Activated naive CD4-positive, alpha-beta T cell treated with anti-CD3 and anti-CD28 coated beads for 36 hours (primary cell): ENCODE results near the gene AMPD3. TPM values are rescaled to one million over a fixed set of nuclear protein-coding genes. Genes with fewer than 3 reads are reported as not detected.

Experiments used
- CTCF ChIA-PET: fragments of 350-600 bp; sonication (Branson Sonifier 250); formaldehyde crosslinking; loops from one replicate; lab custom pipeline; 2021; ENCODE audit warnings: antibody characterized with exemption; lab: Charles Lee
- DNase-seq: peaks from one replicate; pipeline ENCODE4 v3.0.0-alpha.2; 2020
- H3K27ac Mint-ChIP-seq: one replicate; pipeline ENCODE4 v1.8.0; 2021; ENCODE audit warnings: mild to moderate bottlenecking, mixed read lengths
- H3K27me3 Mint-ChIP-seq: one replicate; pipeline ENCODE4 v1.8.0; 2021; ENCODE audit warnings: low read depth, mixed read lengths
- H3K36me3 Mint-ChIP-seq: one replicate; pipeline ENCODE4 v1.8.0; 2021; ENCODE audit warnings: low read depth, mixed read lengths
- H3K4me1 Mint-ChIP-seq: one replicate; pipeline ENCODE4 v1.8.0; 2021; ENCODE audit warnings: low read depth, mixed read lengths
- H3K4me3 Mint-ChIP-seq: one replicate; pipeline ENCODE4 v1.8.0; 2021; ENCODE audit warnings: mild to moderate bottlenecking, moderate library complexity, mixed read lengths
- H3K9me3 Mint-ChIP-seq: one replicate; pipeline ENCODE4 v1.8.0; 2021; ENCODE audit warnings: mixed read lengths
- intact Hi-C: fragments of 100-400 bp; cut with micrococcal nuclease; formaldehyde crosslinking; loops from one replicate; pipeline ENCODE4 v1.15.1; 2023
- total RNA-seq, 2 experiments: library from RNA; stranded (reverse); gene quantifications; one replicate each; pipeline ENCODE4 v1.2.3, GENCODE V29; 2021

AMPD3 gene
- total RNA-seq, 2 experiments from 2014 or later = 11.5 to 13.0 TPM

DNA sequence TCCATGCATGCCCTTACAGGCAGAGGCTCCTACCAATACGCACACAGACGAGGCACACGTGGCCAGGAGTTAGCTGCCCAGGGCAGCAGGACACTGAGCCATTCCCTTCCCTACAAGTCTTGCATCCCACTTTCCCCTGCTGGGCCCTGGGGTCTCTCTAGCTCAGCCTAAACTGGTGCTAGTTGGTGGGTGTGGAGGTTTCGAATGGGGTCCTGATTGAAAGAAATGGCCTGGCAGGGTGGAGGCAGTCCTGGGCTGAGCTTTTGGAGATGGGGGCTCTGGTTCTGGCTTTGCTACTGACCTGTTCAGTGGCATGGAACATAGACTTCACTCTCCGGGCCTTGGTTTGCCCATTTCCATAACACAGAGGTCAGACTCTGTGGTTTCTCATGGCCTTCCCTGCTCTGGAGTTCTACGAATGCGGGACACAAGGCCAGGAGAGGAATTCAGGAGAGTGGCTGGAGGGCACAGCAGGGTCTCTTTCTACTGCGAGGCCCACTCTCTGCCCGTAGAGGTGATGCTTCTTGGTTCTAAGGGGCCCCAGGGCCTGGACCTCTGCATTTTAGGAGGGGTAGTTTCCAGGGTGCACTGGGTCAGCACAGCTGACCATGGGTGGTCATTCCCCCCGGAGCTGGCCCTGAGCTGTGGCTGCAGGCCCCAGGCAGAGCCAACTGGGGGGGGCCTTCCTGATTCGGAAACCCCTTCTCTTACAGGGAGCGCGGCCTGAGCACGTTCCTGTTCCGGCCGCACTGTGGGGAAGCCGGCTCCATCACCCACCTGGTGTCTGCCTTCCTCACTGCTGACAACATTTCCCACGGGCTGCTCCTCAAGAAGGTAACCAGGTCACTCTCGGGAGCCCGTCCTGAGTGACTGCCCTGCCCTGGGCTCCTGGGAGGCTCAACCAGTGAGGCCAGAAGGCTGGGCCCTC lies 46.0 kb downstream of the AMPD3 start:
- intact Hi-C loops = no loop called here
- CTCF ChIA-PET = no interaction called here
- Mint-ChIP-seq H3K9me3 (no peaks in the 10 kb centered on the region), H3K27ac (no peak overlapping the region), H3K36me3 (peaks cover 10% of the 10 kb centered on the region), H3K4me1 (no peaks in the 10 kb centered on the region), H3K27me3 (no peaks in the 10 kb centered on the region), H3K4me3 (no peak overlapping the region)
- DNase-seq = no peak

DNA sequence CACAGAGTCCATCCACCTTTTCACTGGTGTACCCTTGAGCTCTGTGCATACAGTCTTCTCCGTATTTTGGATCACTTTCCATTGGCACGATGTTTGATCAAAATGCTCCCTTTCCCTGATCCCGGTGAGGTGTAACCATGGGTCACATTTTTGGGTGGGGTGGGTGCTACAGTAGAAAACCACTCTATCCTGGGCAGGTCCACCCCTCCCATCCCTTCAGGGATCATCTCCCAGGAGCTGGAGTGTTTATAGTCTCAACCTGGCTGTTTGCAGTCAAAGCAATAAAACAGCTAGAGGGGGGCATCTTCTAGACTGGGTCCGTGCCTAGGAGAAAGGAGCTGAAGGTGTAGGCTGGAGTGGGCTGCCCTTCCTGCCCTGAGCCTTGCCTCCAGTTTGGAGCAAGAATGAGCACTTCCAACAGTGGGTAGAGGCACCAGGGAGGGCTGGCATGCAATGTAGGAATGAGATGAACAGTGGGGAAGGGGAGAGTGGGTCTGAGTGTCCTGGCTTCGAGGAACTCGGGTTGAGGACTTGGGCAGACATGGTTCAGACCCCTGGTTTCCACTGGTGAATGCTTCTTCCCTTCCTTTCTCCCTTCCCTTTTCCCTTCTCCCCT lies 47.1 kb downstream of the AMPD3 start:
- DNase-seq = no peak
- intact Hi-C loops = no loop called here
- CTCF ChIA-PET = no interaction called here
- H3K4me1 Mint-ChIP-seq = no peaks in the 10 kb centered on the region
- no peak overlapping the region for H3K4me3 Mint-ChIP-seq
- peaks cover 7% of the 10 kb centered on the region for H3K36me3 Mint-ChIP-seq
- H3K27me3 Mint-ChIP-seq = no peaks in the 10 kb centered on the region
- no peaks in the 10 kb centered on the region for H3K9me3 Mint-ChIP-seq
- H3K27ac Mint-ChIP-seq = no peak overlapping the region

DNA sequence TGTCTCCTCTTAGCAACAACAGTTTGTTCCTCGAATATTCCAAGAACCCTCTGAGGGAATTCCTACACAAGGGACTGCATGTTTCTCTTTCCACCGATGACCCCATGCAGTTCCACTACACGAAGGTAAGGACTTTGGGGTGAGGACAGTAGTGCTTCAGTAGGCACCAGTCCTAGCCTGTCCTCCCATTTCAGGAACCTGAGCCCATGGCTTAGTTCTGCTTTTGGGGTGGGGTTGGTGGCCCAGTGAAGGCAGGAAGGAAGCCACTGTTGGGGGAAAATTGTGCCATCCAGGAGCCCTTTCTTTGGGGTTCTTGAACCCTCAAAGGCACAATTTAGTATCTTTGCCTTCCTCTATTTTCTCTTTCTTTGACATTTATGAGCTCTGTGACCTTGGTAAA lies 47.7 kb downstream of the AMPD3 start:
- H3K4me1 Mint-ChIP-seq = no peaks in the 10 kb centered on the region
- H3K36me3 Mint-ChIP-seq = peaks cover 7% of the 10 kb centered on the region
- CTCF ChIA-PET = no interaction called here
- H3K9me3 Mint-ChIP-seq = no peaks in the 10 kb centered on the region
- H3K4me3 Mint-ChIP-seq = no peak overlapping the region
- intact Hi-C loops = no loop called here
- H3K27me3 Mint-ChIP-seq = no peaks in the 10 kb centered on the region
- H3K27ac Mint-ChIP-seq = no peak overlapping the region
- no peak for DNase-seq

DNA sequence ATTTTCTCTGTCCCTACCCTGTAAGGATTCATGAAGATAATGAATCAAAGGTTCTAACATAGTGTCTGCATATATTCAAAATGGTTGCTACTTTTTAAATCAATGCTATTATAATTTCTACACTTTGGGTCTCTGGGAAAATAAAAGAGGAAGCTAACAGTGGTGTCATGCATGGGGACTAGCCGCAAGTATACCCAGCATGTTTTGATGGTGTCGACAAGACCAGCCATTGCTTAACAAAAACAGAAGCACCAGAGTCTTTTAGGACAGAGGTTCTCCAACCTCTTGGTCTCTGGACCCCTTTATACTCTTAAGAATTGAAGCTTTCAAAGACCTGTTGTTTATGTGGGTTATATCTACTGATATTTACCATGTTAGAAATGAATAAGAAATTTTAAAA lies 48.2 kb downstream of the AMPD3 start:
- no peak overlapping the region for H3K4me3 Mint-ChIP-seq
- H3K9me3 Mint-ChIP-seq = no peaks in the 10 kb centered on the region
- H3K4me1 Mint-ChIP-seq = no peaks in the 10 kb centered on the region
- CTCF ChIA-PET = no interaction called here
- peaks cover 7% of the 10 kb centered on the region for H3K36me3 Mint-ChIP-seq
- DNase-seq = no peak
- no peaks in the 10 kb centered on the region for H3K27me3 Mint-ChIP-seq
- intact Hi-C loops = no loop called here
- H3K27ac Mint-ChIP-seq = no peak overlapping the region

DNA sequence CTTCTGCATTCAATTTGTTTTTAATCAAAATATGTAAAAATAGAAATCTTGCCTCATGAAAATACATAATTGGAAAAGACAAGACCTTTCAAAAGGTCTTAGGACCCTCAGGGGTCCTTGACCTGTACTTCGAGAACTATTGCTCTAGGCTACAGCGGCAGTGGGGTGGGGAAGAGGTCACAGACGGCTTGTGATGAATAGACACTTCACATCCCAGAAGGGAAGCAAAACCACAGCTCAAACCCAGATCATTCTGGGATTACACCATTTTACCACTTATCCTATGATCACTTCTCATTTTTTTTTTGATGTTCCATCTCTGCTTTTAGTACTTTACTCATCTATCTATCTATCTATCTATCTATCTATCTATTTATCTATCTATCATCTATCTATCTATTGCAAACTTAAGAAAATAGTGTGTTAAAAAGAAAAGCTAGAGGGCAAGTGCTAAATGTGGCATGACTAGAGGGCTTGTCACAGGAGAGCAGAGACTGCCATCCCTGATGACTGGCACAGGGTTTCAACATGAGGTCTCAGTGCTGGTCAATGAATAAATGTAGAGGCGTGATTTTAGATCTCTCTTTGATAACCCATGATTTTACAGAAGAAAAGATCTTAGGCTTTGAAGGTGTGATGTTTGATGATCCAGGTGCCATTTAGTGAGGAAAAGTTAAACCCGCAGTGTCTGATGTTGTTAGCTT lies 48.9 kb downstream of the AMPD3 start:
- no peak overlapping the region for H3K27ac Mint-ChIP-seq
- intact Hi-C loops = no loop called here
- no peaks in the 10 kb centered on the region for H3K4me1 Mint-ChIP-seq
- peaks cover 7% of the 10 kb centered on the region for H3K36me3 Mint-ChIP-seq
- no peaks in the 10 kb centered on the region for H3K9me3 Mint-ChIP-seq
- H3K27me3 Mint-ChIP-seq = no peaks in the 10 kb centered on the region
- no peak for DNase-seq
- no peak overlapping the region for H3K4me3 Mint-ChIP-seq
- CTCF ChIA-PET = no interaction called here

DNA sequence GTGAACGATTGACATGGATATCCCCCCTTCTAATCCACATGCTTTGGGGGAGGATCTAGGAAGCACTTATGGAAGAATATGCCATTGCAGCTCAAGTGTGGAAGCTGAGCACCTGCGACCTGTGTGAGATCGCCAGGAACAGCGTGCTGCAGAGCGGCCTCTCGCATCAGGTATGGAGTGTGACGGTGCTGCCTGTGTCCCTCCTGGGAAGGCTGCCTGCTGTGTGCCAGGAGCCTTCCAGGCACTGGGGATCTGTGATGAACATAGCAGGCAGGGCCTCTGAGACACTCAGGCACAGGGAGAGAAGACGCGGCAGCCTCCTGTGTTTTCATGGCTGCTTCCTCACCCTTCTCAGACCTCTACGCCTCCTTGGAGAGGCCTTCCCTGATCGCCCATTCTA lies 49.4 kb downstream of the AMPD3 start:
- Mint-ChIP-seq H3K9me3 (no peaks in the 10 kb centered on the region), H3K4me1 (no peaks in the 10 kb centered on the region), H3K4me3 (no peak overlapping the region), H3K27me3 (no peaks in the 10 kb centered on the region), H3K27ac (no peak overlapping the region), H3K36me3 (peaks cover 7% of the 10 kb centered on the region)
- intact Hi-C loops = no loop called here
- CTCF ChIA-PET = no interaction called here
- DNase-seq = no peak

DNA sequence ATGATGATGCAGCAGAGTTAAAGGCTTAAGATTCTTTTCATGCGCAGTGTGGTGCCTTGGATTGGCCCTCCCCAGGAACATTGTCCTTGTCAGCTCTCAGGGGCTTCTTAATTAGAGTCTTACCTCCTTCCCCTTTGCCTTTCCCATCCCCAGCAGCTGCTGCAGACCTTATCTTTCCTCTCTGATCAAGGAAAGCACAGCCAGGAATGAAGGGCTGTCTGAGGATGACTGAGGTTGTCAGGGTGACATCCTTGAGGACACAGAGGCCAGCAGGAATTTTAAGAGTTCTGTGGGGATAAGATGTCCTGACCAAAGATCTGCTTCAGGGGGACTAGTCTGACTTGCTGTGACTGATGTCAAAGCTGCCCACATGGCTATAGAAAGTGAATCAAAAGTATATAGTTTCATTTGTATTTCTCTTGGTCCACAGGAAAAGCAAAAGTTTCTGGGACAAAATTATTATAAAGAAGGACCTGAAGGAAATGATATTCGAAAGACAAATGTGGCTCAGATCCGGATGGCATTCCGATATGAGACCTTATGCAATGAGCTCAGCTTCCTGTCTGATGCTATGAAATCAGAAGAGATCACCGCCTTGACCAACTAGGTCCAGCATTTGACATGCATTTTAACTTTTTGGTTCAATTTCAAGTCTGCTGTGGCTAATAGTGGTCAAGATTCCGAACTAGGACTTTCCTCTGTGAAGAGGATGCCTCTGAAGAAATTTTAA lies 50.4 kb downstream of the AMPD3 start:
- Mint-ChIP-seq H3K4me1 (no peaks in the 10 kb centered on the region), H3K36me3 (peaks cover 5% of the 10 kb centered on the region), H3K4me3 (no peak overlapping the region), H3K27ac (no peak overlapping the region), H3K9me3 (no peaks in the 10 kb centered on the region), H3K27me3 (no peaks in the 10 kb centered on the region)
- intact Hi-C loops = no loop called here
- no peak for DNase-seq
- CTCF ChIA-PET = interaction anchor here (0.9 kb wide), 1 partner anchor 36 kb away, joined by 3 read pairs; the partner anchor contains the start of gene RNF141

DNA sequence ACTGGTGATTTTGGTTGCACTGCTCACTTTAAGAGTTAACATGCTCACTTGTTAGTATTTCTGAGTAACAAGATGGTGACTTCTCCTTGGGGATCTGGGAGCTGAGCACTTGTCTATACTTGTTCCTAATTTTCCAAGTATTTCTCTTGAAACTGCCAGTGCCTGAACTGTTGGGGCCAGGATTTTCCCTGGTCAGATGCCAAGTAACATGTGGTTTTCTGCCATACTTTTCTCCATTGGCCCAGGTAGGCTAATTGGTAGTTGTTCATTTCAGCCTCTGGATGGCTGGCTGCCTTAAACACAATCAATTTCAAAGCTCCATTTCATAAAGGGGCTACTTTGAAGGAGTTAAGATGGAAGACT lies 50.9 kb downstream of the AMPD3 start:
- Mint-ChIP-seq H3K27ac (no peak overlapping the region), H3K4me3 (no peak overlapping the region), H3K27me3 (no peaks in the 10 kb centered on the region), H3K9me3 (no peaks in the 10 kb centered on the region), H3K4me1 (no peaks in the 10 kb centered on the region), H3K36me3 (peaks cover 5% of the 10 kb centered on the region)
- CTCF ChIA-PET = interaction anchor here (0.9 kb wide), 1 partner anchor 36 kb away, joined by 3 read pairs; the partner anchor contains the start of gene RNF141
- no peak for DNase-seq
- intact Hi-C loops = no loop called here

DNA sequence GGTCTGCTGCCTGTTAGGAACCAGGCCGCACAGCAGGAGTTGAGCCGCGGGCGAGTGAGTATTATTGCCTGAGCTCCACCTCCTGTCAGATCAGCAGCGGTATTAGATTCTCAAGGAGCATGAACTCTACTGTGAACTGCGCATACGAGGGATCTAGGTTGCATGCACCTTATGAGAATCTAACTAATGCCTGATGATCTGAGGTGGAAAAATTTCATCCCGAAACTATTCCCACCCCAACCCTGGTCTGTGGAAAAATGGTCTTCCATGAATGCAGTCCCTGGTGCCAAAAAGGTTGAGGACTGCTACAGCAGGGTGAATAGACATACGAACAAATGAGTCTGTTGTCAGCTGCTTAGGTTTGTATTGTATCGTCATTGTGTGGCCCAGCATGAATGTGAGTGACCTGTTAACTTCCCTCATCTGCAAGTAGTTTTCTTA lies 56.1 kb downstream of the AMPD3 start:
- Mint-ChIP-seq H3K27ac (no peak overlapping the region), H3K9me3 (no peaks in the 10 kb centered on the region), H3K36me3 (peaks cover 1% of the 10 kb centered on the region), H3K4me1 (no peaks in the 10 kb centered on the region), H3K27me3 (no peaks in the 10 kb centered on the region), H3K4me3 (no peak overlapping the region)
- intact Hi-C loops = loop anchor here (5.0 kb wide), 1 partner anchor 141 kb away; no protein-coding TSS in a partner anchor
- CTCF ChIA-PET = interaction anchor here (0.9 kb wide), 1 partner anchor 142 kb away, joined by 4 read pairs; no protein-coding TSS in a partner anchor
- no peak for DNase-seq

DNA sequence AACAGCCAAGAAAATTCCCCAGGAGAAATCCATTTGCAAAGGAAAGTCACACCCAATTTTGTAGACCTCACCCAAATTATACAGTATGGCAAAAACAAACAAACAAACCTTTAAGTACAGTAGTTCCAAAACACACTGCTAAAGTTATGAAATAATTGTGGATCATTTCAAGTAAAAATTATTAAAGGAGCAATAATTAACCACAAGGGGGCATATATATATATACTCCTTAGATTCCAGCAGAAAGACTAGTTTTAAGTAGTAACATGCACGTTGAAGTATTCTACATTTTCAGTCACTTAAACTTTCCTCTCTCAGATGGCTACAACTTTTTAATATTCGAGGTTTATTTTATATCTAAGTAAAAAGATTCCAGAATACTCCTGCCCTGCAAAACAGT lies 59.1 kb downstream of the AMPD3 start:
- Mint-ChIP-seq H3K27me3 (no peaks in the 10 kb centered on the region), H3K36me3 (peaks cover 6% of the 10 kb centered on the region), H3K4me1 (no peaks in the 10 kb centered on the region), H3K27ac (no peak overlapping the region), H3K4me3 (no peak overlapping the region), H3K9me3 (no peaks in the 10 kb centered on the region)
- CTCF ChIA-PET = interaction anchor here (0.6 kb wide), 1 partner anchor 34 kb away, joined by 3 read pairs; no protein-coding TSS in a partner anchor
- no peak for DNase-seq
- intact Hi-C loops = loop anchor here (5.0 kb wide), 1 partner anchor 138 kb away; no protein-coding TSS in a partner anchor

DNA sequence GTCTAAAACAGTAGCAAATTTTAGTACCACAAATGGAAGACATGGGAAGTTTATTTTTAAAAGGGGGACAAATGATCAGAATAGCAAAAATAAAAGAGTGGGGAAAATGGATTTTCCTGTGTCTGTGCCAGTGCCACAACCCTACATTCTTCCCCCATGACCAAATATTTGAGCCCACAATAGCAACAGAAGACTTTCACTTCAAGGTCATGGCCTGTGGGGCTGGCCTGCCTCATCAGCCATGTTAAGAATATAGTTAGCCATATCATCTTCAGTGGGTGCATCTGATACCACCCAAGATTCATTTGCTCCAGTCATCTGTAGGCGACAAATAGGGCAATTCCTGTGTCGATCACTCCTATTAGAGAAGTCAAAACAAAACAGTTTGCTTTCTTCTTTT lies 59.6 kb downstream of the AMPD3 start:
- no peaks in the 10 kb centered on the region for H3K4me1 Mint-ChIP-seq
- no peak overlapping the region for H3K4me3 Mint-ChIP-seq
- peaks cover 6% of the 10 kb centered on the region for H3K36me3 Mint-ChIP-seq
- H3K27ac Mint-ChIP-seq = no peak overlapping the region
- no peaks in the 10 kb centered on the region for H3K9me3 Mint-ChIP-seq
- no peaks in the 10 kb centered on the region for H3K27me3 Mint-ChIP-seq
- DNase-seq = no peak
- CTCF ChIA-PET = interaction anchor here (0.6 to 1.4 kb wide), 2 partner anchors 35 to 222 kb away, joined by 3 read pairs; no protein-coding TSS in a partner anchor
- intact Hi-C loops = loop anchor here (5.0 kb wide), 1 partner anchor 138 kb away; no protein-coding TSS in a partner anchor
